ENCODE measurements around the gene CHCHD5.

CHCHD5 gene

DNA sequence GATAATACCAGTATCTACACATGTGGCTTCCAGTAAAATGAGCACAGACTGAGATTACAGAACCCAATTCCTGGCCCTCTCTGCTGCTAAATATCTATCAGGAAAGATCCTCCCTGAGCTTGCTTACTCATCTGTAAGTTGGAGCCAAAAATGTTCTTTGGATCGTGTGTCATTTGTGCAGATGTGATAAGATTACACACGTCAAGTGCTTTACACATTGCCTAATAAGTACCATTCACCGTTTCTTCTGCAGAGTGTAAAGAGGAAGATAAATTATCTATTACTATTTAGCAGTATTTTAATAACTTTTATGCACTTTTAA lies 38.1 kb downstream of the CHCHD5 start:
- DNase-seq (ENCODE audit: low read depth): no peak
- TF ChIP-seq, protein P1, sequence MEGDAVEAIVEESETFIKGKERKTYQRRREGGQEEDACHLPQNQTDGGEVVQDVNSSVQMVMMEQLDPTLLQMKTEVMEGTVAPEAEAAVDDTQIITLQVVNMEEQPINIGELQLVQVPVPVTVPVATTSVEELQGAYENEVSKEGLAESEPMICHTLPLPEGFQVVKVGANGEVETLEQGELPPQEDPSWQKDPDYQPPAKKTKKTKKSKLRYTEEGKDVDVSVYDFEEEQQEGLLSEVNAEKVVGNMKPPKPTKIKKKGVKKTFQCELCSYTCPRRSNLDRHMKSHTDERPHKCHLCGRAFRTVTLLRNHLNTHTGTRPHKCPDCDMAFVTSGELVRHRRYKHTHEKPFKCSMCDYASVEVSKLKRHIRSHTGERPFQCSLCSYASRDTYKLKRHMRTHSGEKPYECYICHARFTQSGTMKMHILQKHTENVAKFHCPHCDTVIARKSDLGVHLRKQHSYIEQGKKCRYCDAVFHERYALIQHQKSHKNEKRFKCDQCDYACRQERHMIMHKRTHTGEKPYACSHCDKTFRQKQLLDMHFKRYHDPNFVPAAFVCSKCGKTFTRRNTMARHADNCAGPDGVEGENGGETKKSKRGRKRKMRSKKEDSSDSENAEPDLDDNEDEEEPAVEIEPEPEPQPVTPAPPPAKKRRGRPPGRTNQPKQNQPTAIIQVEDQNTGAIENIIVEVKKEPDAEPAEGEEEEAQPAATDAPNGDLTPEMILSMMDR (IDR thresholded peaks at IDR 0.05; ENCODE audit: low read depth, low read length, missing control alignments): no peak

DNA sequence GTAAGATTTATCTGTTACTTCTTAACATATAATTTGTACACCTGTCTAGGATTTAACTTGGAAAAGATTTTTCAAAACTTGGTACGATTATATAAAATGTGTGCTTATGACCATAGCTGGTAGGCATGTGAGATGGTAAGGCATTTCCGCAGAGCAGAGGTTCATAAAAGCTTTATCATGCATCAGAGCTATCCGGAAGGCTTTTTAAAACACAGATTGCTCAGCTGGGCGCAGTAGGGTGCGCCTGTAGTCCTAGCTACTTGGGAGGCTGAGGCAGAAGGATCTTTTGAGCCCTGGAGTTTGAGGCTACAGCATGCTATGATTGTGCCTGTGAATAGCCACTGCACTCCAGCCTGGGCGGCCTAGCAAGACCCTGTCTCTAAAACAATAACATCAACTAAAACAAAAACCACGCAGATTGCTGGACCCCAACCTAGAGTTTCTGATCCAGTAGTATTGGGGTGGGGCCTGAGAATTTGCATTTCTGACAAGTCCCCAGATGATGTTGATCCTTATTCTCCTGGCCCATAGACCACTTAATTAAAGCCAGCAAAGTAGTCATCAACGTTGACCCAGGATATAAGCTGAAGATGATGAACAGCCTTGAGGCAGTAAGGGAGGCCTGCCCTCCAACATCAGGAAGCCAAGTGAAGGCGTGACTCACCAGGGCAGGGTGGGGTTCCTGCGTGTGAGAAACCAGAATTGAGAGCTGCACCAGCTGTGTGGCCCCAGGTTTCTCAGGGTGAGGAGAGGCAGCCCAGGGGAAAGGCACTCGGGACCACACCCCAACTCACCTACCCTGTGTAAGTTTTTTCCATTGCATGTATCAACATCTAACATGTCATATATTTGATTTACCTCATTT lies 39.7 kb downstream of the CHCHD5 start:
- in situ Hi-C loops (cut with HindIII; ENCODE audit: low sequenced_read_pairs): no loop called here
- DNase-seq (ENCODE audit: low read depth): no peak
- H3K4me3 ChIP-seq (ENCODE audit: low read depth, low read length): no peak overlapping the region
- TF ChIP-seq, protein P1 (IDR thresholded peaks at IDR 0.05; ENCODE audit: low read depth, low read length, missing control alignments): no peak

More for the DNA sequence above, 38.1 kb downstream of the CHCHD5 start:
- no peak overlapping the region for H3K4me3 ChIP-seq (ENCODE audit: low read depth, low read length)
- in situ Hi-C loops (cut with HindIII; ENCODE audit: low sequenced_read_pairs): no loop called here

DNA sequence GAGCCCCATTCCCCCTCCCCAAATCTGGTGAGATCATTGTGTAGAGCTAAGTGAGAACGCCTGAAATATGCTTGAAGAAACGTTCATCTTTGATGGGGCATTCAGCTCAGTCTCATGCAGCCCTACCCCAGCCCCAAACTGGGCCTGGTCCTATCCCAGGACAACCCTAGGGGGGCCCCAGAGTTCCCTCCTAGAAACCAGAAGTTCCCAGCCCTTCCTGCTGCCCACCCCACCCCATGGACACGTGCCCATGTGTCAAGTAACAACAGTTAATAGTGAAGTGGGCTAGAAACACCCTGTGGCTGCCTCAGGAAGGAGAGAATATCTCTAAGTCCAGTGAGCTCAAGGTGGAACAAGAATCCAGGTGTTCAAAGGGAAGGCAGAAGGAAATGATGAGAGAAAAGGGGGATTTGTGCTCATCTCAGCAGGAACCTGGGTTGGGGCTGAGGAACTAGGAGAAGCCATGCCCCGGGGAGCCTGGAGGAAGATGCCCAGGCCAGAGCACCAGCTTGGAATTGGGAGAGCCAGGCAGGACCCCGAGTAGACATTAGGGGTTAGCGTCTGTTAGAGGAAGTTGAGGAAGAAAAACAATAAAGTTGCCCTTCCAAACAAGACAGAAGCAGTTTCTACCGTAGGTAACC lies 41.2 kb downstream of the CHCHD5 start:
- TF ChIP-seq, protein P1 (IDR thresholded peaks at IDR 0.05; ENCODE audit: low read depth, low read length, missing control alignments): no peak
- in situ Hi-C loops (cut with HindIII; ENCODE audit: low sequenced_read_pairs): no loop called here
- DNase-seq (ENCODE audit: low read depth): no peak
- H3K4me3 ChIP-seq (ENCODE audit: low read depth, low read length): no peak overlapping the region

DNA sequence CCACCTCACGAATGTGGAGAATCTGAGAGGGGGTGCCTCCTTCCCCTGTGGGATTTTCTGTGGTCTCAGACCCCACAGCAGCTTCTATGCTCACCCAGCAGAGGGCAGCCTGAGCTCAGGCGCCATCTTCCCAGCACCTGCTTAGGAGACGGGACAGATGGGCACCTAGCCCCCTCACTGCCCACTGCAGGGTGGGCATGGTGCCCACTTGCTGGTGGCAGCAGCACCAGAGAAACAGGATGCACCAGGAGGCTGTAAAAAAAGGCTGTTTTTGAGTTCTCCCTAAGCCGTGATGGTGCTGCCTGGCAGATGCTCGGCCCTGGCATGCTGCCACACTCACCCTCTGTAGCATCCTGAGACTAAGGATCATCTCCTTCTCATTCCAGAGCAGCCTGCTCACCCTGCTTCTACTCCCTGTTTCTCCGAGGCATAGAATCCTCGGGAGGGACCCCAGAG lies 42.2 kb downstream of the CHCHD5 start:
- peak overlapping the region; percentile 3 for H3K4me3 ChIP-seq (ENCODE audit: low read depth, low read length)
- no peak for DNase-seq (ENCODE audit: low read depth)
- in situ Hi-C loops (cut with HindIII; ENCODE audit: low sequenced_read_pairs): no loop called here
- TF ChIP-seq, protein P1 (IDR thresholded peaks at IDR 0.05; ENCODE audit: low read depth, low read length, missing control alignments): peak; percentile 90

DNA sequence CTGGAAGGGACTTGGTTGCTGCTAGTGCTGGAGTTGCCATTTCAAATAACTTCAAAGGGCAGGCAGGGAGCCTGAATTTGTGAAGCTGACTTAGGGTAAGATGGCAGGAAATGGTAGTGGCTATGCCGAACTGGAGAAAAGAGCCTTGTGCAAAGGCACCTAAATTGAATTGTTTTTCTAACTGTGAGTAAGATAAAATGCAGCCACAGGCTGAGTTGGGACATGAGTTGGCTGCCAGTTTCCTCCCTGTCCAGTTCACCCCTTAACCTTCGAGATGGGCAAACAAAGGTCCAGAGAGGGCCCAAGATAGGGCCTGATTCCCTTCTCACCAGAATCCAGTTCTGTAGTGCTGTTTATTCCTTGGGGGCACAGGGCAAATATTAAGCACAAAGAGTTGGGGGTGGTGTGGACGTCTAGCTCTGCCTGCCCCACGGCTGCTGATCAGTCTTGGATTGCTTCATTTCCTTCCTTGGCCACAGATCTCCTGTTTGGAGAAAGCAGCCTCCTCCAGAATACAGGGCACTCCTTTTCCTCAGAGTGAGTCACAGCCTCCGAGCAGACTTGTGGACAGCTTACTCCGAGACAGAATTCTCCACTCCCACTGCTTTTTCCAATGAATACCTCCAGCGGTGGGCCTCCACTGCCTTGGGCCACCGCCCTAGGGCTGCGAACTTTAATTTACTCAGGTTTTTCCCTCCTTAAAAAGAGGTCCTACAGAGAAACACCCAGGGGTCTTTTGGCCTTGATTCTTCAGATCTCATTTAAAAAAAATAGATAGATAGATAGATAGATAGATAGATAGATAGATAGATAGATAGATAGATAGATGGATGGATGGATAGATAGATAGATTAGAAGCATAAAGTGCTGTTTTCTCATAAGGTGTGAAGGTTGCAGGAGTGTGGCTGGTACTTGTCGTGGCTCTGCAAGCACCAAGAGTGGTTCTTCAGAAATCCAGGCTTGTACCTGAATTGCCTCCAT lies 42.9 kb downstream of the CHCHD5 start:
- in situ Hi-C loops (cut with HindIII; ENCODE audit: low sequenced_read_pairs): no loop called here
- DNase-seq (ENCODE audit: low read depth): peak; percentile 87
- H3K4me3 ChIP-seq (ENCODE audit: low read depth, low read length): peak overlapping the region; percentile 3
- TF ChIP-seq, protein P1 (IDR thresholded peaks at IDR 0.05; ENCODE audit: low read depth, low read length, missing control alignments): no peak

DNA sequence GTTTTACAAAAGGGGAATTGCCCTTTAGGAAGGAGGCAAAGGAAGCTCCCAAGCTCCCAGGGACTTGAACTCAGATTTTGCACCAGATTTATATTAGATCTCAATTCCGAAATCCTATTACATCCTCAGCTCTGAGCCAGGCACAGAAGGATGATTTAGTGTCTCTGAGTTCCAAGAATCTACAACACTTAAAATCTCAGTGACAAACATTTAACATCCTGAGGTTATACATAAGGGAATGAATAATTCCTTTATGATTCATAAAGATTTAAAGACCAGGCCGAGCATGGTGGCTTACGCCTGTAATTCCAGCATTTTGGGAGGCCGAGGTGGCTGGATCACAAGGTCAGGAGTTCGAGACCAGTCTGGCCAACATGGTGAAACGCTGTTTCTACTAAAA lies 44.8 kb downstream of the CHCHD5 start:
- TF ChIP-seq, protein P1 (IDR thresholded peaks at IDR 0.05; ENCODE audit: low read depth, low read length, missing control alignments): no peak
- in situ Hi-C loops (cut with HindIII; ENCODE audit: low sequenced_read_pairs): no loop called here
- H3K4me3 ChIP-seq (ENCODE audit: low read depth, low read length): no peak overlapping the region
- no peak for DNase-seq (ENCODE audit: low read depth)

Data from astrocyte of the cerebellum (primary cell).